CD4-positive, alpha-beta T cell treated with Interleukin-17A for 4 hours (primary cell): ENCODE data around the gene IPO13.
A peak's percentile ranks its signal among the peaks of the same experiment; 100 is the strongest.

Experiments used
- DNase-seq: peaks from one replicate; pipeline ENCODE4 v3.0.0-alpha.2; 2020; ENCODE audit warnings: mixed read lengths

The IPO13 gene

GRCh38 chr1:43931711-43932660, 14.8 kb upstream of the IPO13 start:
- no peak for DNase-seq

DNA sequence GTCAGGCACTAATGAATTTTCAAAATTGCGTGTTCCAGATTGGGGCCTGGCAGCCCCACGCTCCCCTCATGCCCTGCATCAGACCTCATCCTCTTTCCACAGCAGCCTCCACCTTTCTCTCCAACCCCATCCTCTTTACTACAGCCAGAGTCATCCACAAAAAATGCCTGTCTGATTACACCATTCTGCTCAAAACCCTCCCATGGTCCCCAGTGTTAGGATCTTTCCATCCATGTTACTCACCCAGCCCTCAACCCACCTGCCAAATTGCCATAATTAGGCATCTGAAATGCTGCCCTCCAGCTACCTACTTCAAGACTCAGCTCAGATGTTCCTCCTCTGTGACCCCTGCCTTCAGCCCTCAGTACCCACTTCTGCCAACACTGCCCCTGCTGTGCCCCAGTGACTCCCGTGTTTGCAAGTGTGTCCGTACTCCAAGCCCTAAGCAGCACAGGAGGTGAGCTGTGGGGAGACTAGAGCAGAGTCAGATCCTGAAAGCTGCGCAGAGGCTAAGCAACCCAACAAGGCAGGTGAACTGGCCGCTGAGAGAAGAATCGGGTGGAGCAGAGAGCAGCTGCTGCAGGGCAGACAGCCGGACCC, 13.9 kb upstream of the IPO13 start:
- DNase-seq: no peak

- no peak for DNase-seq
Measured at GRCh38 chr1:43933386-43934100, 13.2 kb upstream of the IPO13 start, which contains the start of gene ARTN. TSS of gene ARTN (plus strand) at chr1:43933801. CDS start at chr1:43935657, 1,856 bp downstream.

DNA sequence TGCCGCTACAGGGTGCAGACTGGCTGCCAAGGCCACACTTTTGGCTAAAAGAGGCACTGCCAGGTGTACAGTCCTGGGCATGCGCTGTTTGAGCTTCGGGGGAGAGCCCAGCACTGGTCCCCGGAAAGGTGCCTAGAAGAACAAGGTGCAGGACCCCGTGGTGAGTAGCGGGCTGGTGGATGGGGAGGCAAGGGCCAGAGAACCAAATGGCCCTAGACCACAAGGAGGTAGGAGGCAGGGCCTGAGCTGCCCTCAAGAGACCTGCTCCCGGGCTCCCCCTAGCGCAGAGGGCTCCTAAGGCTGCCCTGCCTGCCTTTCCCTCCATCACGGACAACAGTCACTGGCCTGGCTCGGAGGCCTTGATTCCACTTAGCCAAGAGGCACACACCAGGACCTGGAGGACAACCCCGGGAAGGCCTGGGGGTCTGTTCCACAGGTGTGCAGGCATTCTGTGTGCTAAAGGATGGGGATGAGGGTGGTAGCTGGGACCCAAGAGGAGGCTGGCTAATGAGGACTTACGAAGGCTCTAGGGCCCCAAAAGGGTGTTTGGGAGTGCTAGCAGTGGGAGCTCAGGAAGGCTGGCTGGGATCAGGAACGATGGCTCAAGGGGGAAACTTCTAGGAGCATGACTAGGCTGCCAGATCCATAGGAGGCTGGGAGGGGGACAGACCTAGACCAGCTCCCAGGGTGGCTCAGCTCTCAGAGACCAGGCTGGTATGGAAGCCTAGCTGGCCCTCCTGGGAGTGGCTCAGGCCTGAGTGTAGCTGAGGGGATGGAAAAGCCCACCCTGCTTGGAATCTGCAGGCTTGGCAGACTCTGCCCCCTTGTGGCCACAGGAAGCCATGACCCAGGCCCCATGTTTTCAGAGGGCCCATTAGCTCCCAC, 12.4 kb upstream of the IPO13 start:
- DNase-seq: peak; percentile 59

GRCh38 chr1:43934986-43935324, 11.8 kb upstream of the IPO13 start:
- DNase-seq: no peak

GRCh38 chr1:43935711-43936427, 10.9 kb upstream of the IPO13 start:
- DNase-seq: no peak

- DNase-seq: peak; percentile 25
Measured at GRCh38 chr1:43936431-43937151, 10.2 kb upstream of the IPO13 start.

- no peak for DNase-seq
Measured at GRCh38 chr1:43937179-43937865, 9.4 kb upstream of the IPO13 start.

DNA sequence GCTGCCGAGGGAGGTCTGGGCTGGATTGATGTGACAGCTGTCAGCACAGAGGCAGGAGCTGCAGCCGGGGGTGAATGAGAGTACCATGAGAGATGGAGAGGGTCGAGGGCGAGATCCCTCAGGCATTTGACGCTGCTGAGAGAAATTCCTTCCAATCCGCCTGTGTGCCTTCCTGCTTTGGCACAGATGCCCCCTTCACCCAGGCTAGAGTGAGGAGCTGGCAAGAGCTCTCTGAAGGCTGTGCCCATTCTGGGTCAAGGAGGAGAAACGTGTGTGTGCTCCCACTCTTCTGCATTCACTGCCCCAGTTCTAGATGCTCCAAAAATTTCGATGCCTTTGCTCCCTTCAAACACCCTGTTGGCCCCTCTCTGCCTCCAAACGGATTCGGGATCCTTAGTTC, 8.4 kb upstream of the IPO13 start:
- no peak for DNase-seq

DNA sequence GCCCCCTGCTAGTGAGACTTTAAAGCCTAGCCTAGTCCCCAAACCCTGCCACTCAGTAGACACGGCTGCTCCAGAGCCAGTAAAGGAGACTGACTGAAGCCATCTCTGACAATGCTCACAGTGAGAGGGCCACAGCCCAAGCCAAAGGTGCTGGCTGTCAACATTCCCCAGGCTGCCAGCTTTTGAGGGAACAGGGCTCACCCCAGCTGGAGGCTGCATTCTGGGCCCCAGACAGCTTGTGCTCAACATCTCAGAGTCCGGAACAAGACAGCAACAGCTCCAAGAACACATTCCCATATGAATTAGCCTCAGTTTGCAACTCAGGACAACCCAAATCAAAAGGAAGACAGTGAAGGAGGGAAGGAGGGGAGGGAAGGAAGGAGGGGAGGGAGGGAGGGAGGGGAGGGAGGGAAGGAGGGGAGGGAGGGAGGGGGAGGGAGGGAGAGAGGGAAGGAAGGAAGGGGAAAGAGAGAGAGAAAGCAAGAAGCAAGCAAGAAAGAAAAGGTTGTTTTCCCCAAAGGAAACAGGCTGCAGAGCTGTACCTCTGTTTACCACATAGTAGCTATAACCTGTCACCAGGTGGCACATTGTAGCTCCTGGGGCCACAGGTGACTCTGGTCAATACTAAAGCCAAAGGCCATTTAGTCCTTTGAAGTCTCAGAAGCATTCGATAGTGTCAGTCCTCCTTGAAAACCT, 7.7 kb upstream of the IPO13 start:
- no peak for DNase-seq

DNA sequence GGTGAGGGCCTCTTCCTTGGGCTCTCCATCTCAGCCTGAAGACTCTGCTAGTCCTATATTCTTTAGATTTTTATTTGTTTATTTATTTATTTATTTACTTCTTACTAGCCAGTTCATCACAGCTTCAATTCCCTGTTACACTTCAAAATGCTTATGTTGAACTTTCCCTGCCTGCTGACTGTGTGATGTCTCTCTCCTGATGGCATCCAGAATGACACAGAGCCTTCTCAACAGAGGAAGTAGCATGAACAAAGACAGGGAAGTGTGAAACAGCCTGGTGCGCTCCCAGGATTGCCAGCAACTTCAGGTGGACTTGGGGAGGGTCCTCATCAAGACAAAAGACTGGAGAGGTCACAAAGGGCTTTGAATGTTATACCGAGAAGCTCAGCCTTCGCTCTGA, 4.3 kb upstream of the IPO13 start:
- no peak for DNase-seq

DNA sequence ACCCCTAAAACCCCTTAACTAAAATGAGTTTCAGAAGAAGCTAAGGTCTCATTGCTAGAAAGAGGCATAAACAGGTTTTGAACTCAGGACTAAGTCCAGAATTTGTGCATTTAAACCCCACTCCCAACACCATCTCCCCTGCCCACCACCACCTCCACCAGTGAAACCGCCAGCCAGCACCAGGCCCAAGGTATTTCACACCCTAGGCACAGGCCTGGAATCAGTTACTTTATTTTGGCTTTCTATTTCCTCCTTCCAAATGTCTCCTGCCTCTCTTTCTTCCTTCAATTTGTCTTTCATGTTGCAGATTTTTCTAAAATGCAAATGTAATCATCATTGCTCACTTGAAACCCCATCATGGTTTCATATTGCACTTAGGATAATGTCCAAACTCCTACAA, 1.9 kb upstream of the IPO13 start:
- no peak for DNase-seq

DNA sequence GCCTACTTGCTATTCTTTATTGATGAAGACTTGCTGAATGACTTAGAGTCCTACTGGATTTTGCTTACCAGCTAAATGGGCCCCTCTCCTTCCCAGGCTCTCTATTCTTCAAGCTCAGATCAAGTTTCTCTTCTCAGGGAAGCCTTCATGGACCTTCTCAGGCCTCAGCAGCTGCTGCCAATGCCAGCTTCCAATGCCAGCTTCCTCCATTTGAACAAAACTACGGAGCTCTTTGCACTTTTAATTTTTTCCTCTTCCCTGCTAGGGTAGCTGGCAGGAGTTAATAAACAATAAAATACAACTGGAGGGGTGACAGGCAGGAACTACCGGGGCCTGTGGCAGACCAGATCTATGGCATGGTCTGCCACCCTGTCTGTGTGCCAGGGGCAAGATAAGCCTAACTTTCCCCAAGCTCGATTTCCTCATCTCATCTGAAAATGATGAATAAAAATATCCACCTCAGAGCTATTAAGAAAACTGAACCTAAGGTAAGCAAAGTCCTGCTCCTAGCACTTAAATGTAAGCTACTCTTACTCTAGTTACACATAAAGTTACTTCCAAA, 995 bp upstream of the IPO13 start:
- no peak for DNase-seq

DNA sequence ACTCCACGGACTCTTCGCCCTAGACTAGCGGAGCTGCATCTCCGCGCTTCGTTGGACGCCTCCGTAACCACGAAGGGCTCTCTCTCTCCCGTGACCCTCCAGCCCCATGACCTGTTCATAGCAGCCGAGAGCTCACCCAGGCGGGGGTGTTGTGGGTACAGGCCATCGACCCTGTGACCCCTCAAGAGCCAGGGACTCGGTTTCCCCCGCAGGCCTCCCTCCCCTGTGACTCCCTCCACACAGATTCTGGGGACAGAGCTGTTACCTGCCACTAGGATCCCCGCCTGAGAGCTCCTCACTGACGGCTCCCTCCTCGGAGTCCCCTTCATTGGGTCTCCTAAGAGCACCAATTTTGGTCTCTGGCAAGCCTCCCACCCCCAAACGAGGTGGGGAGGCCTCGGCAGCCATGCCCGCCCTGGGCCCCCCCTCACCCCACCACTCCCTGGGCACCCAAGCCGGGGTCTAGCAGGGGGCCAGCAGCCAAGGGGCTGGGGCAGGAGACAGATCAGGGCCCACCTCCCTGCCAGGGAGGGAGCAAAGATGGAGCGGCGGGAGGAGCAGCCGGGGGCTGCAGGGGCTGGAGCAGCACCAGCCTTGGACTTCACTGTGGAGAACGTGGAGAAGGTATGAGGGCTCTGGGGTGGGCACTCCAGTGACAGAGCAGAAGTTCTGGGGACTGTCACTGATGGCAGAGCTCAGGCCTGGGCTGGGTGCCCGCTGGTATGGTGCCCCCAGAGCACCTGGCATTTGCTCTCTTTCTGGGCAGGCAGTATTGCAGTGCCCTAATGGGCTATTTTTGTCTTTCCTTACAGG, 517 bp downstream of the IPO13 start:
- DNase-seq: no peak

DNA sequence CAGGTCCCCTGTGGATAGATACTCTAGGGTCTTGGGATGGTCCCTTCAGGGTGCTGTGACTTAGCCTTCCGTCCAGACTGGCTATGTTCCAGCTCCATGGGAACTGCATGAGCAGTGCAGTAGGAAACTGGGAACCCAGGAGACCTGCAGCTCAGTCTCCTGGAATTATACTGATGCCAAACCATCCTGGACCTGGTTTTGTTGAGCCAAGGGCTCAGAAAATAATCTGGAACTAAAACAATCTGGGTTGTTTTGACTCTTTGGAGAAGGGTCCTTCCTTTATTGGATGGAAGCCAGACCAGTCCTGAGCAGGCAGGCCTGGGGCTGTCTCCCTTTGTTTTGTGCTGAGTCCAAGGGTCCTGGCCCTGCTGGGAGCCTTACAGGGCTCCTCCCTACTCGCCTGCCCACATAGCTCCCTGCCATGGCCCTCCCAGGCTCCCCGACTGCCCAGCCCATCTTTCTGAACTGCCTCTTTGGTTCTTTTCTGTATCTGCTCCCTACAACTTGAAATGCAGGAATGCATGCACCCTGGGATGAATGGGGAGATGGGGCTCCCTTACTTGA, 1.2 kb downstream of the IPO13 start:
- DNase-seq: no peak

DNA sequence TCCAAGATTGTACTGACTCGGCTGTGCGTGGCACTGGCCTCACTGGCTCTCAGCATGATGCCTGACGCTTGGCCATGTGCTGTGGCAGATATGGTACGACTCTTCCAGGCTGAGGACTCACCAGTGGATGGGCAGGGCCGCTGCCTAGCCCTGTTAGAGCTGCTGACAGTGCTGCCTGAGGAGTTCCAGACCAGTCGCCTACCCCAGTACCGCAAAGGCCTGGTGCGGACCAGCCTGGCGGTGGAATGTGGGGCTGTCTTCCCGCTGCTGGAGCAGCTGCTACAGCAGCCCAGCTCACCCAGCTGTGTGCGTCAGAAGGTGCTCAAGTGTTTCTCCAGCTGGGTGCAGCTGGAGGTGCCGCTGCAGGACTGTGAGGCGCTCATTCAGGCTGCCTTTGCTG, 2.9 kb downstream of the IPO13 start:
- no peak for DNase-seq

DNA sequence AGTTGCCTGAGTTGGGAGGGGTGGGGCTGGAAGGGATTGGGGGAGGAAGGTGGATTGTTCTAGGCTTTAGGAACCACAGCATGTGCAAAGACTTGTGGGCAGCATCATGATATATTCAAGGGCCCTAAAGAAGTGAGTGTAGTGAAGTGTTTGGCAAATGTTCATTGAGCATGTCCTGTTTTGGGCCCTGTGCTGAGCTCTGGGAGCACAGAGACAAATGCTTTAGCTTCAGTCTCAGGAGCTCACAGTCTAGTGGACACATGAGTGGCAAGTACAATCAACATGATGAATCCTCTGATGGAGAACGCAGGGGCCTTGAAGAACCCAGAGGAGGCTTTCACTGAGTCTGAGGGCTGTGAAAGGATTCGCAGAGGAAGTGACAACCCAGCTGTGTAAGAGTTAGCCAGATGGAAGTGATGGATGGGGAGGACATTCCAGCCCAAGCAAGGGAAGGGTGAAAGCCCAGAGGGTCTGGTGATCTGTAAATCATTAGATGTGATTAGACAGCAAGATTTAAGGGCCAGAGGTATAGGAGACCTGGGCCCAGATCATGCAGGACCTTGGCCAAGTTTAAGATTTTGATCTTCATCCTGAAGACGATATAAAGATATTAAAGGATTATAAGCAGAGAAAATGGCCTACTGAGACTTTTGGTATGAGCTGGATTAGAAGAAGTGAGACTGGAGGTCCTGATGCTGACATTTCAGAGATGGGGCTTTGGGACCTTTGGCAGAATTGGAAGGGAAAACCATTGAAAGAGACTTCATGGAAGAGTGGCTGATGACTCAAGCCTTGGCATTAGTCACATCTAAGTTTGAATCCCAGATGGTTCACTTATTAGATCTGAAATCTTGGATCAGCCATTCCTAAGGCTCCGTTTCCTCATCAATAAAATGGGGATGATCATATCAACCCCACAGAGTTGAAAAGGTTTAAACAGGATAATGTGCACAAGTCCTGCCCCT, 4.6 kb downstream of the IPO13 start:
- no peak for DNase-seq
